Stimulated activated CD4-positive, alpha-beta T cell treated with anti-CD3 and anti-CD28 coated beads, Interleukin-2, amount 100 ng/mL, for 4 hours (primary cell): Measurements from ENCODE around the gene PSTPIP2.
"Not testable (repeated sequence)": the region's sequence is repeated elsewhere in the genome, so short reads cannot be mapped to it uniquely, and the experiment has no call there.

Experiments used
- DNase-seq: peaks from one replicate; pipeline ENCODE4 v3.0.0-alpha.2; 2020; ENCODE audit warnings: low read depth

The PSTPIP2 gene

DNA sequence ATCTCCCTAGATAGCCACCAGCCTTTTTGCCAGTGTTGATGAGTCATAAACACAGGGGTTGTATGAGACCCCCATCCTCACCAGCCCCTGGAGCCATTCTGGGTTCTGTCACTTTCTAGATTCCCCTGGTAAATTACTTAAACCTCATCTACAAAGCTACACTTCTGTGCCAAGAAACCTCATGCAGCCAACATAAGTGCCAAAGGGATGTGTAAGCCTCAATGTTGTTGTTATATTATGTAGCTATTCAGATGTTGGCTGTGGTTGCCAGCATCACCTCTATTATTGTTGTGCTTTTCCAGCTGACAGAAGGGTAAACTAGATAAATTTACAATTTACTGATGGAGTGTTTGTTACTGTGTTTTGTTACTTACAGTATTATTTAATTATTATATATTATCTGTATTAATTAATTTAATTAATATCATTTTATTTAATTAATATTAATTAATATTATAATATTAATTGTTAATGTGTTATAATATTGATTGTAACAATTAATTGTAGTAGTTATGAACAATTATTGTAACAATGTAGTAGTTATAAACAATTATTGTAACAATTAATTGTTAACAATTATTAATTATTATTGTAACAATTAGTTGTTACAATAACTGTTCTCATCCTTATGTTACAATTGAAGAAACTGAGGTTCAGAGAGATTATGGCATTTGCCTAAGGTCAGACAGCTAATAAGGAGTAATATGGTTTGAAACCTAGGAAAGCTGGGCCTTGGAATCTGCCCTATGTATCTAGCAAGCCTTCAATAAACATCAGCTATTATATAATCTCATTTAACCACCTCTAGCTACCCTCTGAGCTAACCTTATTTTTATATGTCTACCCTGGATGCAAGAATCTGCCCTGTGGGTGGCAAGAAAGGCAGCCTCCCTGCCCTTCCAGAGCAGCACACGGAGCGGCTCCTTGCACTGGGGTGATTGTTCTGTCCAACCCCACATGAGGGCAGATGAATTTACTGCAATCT lies 36.1 kb downstream of the PSTPIP2 start:
- no peak for DNase-seq

DNA sequence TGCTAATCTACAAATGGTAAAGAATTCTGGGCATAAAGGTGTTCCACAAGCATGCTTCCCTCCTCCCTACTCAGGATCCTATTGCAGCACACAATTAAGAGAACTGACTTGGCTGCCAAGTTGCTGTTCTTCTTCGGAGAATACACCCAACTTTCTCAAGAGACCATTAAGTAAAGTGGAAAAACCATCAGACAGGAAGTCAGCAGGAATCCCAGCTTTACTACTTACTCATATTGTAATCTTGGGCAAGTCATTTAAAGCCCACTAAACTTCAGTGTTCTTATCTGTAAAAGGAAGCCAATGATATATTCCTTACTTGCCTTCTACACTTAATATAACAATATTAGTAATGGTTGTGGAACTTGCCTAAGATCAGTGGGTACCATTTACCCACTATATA lies 37.8 kb downstream of the PSTPIP2 start:
- DNase-seq: no peak

DNA sequence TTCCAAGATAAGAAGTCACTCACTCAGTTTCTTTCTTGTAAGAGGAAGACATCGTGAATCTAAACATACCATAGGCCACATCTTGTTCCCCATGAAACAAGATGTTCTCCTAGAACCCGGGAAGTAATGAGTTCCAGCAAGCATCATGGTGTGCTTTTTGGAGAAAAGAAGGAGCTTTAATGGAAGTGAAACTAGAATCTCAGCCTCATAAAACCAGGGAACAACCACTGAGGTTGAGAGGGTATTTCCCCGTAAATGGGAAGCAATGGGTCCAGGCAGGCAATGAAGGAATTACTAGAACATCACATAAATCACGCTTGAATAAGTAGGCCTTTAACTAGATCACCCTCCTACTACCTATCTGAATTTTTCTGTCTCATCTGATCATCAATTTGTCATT lies 40.3 kb downstream of the PSTPIP2 start:
- DNase-seq: no peak

DNA sequence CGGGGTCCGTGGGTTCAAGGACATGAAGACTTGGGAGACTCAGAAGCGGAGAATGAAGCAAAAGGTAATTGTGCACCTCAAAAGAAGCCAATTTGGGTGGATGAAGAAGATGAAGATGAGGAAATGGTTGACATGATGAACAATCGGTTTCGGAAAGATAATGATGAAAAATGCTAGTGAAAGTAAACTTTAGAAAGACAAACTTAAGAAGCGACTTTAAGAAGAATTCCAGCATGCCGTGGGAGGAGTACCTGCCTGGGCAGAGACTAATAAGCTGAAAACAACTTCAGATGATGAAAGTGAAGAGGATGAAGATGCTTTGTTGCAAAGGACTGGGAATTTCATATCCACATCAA lies 43.5 kb downstream of the PSTPIP2 start:
- DNase-seq: no peak

DNA sequence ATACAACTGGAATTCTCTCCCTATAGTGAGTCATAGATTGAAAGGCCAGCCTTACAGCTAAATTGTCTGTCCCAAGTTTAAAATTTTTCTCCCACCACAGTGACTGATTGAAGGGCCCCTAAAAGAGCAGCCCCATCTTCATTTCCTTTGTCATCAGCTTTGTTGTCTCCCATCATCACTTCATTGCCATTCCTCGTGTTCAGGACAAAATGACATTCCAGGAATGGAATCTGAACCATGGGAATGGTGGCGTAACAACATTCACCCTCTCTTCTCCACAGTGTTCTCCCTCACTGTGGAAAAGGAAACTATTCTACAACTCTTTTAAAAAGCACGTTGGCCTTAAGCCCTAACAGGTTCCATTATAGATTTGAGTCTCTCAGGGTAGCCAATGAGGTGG lies 52.1 kb downstream of the PSTPIP2 start:
- no peak for DNase-seq

DNA sequence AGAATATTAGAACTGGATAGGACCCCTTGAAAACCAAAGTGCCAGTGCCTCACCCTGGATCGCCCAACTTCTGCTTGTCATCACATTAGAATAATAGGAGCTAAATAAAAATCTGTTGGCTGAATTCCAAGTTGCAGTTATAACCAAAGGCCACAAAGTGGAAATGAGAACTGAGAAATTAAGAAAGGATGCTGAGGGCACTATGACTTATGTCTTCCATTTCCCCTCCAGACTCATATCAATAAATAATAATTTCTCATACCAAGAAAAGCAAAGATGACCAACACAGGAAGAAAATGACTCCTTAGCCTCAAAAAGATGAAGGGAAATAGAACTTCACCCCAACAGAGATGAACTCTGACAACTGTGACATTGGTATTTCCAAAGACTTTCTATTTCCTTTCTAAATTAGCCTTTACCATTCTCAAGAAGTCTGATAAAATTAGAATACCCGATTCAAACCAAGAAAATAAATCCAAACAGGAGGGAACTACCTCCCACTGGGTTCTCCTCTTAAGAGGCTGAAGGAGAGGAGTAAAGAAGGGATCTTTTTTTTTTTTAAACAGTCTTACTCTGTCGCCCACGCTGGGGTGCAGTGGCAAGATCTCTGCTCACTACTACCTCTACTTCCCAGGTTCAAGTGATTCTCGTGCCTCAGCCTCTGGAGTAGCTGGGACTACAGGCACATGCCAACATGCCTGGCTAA lies 58.4 kb downstream of the PSTPIP2 start:
- DNase-seq: no peak

DNA sequence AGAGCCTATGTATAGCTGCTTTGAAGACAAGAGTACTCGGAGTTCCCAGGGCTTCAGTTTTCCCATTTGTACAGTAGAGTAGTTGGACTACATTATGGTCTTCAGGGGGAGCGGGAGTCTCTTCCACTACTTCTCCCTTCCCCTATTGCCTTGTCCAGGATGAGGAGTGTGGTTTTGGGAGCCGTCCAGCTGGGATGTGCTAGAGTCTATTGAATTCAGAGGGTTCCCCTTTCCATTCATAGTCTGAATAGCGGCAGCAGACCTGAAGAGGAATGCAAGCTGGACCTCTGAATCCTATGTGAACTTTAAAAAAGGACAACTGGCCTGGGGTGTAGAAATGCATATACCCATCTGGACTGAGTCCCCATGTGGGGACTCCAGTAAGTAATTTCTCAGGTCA lies 61.4 kb downstream of the PSTPIP2 start:
- no peak for DNase-seq

DNA sequence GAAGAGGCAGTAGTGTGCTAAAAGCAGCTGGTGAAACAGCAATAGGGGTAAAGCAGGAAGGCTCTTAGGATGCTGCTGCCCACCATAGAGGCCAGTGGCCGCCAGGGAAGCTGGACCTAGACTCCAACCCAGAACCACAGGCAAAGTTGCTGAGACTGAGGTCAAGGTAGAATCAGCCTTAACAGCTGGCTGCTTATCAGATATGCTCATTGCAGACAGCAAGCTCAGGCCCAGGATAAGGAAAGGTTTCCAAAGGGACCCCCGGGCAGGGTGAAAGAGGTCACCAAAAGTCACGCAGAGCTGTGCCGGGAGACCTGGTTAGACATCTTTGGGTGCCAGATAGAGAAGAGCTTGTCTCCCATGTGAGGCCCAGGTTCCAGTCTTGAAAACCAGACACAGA lies 62.0 kb downstream of the PSTPIP2 start:
- no peak for DNase-seq

DNA sequence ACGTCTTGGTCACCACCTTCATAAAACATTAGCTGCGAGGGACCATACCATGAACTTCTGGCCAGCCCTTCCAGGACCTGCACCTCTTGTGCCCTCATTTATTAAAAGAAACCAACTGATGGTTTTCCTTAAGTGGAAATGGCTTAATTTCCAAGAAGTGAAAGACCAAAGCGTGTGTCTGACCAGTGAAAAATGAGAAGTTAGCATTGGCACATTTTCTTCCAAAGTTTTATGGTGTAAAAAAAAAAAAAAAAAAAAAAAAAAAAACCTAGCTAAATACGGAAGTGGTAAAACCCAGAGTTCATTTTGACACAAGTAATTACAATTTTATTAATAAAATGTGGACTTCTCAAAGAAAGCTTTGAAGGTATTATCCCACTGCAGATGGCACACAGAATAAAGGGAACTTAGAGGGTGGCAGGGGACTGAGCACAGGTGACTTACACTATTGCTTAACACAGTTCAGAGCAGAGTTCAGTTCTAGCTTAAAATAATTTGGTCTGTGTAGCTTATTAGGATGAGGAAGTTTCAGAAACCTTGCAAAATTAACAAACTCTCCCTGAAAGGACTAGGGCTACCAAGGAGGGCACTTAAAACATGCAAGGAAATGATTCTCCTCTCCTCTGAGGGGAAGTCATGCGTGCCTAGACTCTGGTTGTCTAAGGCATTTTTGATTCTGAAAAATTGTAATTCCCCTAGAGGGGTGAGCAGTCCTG lies 62.8 kb downstream of the PSTPIP2 start:
- no peak for DNase-seq

DNA sequence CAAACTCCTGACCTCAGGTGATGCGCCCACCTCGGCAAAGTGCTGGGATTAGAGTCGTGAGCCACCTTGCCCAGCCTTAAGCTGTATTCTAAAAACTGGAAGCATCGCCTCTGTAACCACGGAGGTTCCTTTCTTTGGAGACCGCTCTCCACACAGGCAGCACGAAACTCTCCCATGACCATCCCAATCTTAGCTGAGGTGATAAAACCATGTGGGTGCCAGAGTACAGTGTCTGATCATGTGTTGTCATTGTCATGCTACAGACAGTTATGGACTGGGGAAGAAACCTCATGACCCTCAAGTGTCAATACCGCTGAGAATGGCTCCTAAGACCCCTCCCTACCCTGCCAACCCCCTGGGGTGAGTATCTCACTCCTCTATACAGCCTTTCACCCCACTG lies 63.5 kb downstream of the PSTPIP2 start:
- DNase-seq: no peak

DNA sequence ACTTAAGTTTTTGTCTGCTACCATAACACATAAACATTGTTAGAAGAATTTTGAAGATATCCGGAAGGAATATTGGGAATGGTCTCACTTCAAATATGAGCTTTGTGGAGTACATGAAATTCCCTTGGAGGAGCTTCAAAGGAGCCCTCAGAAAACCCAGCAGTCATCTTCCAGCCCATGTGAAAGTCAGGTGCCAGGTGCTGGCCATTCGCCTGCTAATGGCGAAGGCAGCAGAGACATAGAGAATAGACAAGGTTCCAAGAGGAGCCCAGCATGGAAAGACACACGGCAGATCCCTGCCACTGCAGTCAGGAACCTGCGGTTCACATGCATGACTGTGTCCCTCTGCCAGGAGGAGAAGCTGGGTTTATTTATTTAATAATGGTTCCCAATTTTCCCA lies 64.9 kb downstream of the PSTPIP2 start:
- no peak for DNase-seq

DNA sequence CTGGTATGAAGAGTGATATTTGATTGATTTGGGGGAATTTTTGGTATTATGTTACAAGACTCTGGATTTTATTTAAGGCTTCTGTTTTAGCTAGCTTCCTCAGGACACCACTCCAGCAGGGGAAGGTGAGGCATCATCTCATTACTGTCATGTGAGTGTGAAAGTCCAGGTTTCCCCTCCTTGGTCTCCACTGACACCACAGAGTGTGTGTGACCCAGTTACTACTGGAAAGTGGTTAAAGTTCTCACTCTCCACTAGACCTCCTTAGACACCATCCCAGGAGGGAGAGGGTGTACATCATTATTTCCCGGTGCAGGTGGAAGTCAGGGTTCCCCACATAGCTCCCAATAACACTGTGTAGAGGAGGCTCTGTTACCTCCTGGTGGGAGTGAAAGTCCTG lies 69.1 kb downstream of the PSTPIP2 start:
- DNase-seq: no peak

DNA sequence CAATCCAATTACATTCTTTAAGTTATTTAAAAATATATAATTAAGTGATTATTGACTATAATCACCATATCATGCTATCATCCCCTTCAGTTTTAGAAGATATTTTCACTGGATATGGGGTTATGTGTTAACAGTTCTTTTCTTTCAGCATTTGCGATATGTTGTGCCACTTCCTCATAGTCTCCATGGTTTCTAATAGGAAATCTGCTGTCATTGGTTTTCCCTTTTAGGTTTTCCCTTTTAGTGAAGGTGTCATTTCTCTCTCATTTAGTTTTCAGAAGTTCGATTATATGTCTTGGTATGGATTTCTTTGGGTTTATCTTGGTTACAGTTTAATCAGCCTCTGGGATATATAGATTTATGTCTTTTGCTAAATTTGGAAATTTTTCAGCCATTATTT lies 70.2 kb downstream of the PSTPIP2 start:
- DNase-seq: no peak

DNA sequence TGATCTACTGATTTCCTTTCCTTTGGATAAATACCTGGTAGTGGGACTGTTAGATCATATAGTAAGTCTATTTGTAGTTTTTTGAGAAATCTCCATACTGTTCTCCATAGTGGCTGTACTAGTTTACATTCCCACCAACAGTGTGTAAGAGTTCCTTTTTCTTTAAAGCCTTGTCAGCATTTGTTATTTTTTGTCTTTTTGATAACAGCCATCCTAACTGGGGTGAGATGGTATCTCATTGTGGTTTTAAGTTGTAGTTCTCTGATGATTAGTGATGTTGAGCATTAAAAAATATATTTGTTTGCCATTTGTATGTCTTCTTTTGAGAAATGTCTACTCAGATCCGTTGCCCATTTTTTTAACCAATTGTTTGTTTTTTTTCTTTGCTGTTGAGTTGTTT lies 71.0 kb downstream of the PSTPIP2 start:
- DNase-seq: no peak

DNA sequence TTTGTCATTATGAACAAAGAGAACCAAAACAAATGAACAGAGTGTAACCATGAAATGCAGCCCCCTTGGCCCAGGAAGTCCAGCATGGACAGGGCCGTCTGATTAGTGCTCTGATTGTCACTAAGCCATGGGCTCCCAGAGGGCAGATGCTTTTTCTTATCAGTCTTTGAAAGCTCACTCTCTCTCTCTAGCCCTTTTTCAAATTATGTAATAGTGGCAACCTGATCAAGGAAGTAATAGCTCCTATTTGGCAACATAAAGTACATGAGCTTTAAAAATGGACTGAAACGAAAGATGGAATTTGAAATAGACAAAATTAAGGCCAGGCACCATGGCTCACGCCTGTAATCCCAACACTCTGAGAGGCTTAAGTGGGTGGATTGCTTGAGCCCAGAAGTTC lies 72.5 kb downstream of the PSTPIP2 start:
- DNase-seq: no peak

DNA sequence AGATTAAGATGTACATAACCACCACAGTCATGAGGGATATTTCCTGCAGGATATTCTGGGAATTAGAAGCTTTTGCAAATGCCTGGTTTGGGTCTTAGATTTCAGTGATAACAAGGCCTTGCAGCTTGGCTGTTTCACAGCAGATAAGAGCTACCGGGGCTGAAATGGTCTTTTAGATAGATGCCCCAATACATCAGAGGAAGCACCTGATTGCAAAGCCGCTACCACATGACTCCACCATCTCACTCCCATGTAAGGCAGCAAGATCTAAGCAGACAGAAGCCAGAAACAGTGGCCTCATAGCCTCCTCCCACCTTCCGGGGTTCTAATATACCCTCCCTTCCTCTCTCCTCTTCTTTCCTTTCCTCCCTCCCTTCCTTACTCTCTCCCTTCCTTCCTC lies 73.8 kb downstream of the PSTPIP2 start:
- no peak for DNase-seq

DNA sequence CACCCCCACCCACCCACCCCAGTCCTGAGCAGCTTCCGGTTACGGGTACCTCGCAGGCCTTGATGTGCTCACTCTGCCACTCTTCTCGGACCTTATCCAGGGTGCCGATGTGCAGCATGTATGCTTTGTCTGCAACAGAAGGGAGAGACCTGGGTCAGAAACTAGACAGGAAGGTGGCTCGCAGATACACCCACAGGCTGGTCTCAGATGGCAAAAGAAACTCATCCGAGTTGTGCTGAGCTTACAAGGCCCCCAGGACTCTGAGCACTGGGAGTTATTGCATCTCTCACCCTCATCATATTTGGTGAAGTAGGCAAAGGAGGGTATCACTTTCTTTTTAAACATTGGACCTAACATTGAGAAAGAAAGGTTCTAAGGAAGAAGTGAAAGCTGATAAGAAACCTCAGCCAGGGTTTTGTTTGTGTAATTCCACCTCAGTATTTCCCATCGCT lies 74.3 kb downstream of the PSTPIP2 start:
- DNase-seq: no peak

DNA sequence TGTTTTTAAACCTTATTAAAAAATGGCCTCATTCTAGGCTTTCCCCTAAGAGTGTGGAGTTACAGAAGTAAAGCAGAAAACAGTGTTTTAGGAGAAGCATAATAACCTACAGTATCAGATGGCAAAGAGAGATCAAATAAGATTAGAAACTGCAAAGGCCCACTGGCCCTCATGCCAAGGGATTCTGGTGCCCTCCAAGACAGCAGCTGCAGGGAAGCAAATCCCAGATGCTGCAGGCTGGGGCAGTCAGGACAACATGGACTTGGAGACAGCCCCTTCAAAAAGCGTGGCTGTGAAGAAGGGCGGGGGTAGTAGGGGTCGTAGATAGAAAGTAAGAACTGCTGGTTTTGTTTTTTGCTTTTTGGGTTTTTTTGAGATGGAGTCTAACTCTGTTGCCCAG lies 76.6 kb downstream of the PSTPIP2 start:
- DNase-seq: no peak

DNA sequence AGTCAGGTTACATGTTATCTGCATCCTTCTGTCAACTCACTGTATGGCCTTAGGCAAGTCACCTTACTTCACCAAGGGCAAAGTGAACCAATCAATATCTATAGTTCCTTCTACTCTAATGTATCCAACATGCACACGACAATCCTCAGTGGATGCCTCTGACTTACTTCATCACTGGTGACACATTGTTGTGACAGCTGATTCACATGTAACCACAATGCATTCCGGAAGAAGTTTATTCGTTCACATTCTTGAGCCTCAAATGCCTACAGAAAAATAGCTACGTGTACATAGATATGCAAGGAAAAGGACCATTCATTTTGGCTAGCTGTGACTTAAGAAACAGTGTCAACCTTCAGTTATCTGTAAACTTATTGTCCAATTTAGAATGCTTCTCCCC lies 78.6 kb downstream of the PSTPIP2 start:
- no peak for DNase-seq

DNA sequence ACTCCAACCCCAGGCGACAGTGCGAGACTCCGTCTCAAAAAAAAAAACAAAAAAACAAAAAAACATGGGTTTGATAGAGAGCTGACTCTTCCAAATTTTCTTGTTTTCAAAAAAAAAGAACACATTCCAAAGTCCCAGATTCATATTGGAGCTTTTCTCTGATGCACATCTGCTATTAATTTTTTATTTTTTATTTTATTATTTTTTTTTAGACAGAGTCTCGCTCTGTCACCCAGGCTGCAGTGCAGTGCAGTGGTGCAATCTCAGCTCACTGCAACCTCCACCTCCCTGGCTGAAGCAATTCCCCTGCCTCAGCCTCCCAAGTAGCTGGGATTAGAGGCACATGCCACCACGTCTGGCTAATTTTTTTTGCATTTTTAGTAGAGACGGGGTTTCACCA lies 79.5 kb downstream of the PSTPIP2 start:
- DNase-seq: not testable (repeated sequence)

DNA sequence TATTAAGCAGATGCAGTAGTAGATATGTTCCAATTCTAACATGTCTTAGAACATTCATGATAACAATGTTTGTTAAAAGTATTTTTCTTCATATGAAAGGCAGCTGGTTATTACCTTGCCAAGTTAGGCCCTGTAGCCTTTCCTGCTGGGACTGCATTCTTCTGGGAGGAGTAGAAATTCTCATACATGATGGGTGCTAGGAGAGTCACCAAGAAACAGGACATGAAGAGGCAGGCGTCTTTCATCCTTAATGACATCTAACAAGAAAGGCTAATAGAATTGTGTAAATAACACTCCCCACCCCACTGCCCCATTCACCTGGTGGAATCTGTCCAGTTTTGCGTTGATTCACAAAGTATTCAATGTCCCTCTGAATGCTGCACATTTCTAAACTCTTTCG lies 80.3 kb downstream of the PSTPIP2 start:
- DNase-seq: no peak

DNA sequence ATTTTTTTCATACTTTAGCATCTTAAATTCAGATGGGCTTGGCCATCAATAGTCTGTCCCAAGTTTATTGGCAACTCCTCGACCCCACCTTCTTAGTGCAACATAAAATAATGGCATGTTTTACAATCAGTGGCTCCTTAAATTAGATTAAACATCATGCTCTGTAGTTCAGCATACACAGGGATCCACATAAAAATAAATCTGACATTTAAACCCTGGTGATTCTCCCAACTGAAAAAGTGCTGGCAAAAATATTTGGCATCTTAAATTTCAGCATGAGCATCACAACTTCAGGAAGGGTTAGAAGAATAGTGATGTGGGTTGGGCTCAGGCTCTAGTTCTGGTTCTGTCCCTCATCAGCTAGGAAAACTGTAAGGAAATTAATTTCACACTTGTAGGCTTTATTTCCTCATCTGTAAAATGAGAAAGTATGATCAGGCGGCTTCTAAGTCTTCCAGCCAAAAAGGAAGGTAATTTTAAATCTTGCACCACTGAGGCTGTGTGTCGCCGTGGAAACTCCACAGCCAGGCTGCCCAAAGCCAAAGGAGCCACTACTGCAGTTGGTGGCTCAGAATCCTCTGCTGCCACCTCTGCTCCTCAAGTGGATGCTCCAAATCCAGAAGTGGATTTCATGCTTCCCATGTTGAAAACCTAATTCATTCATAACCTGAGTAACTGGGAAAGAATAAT lies 87.4 kb downstream of the PSTPIP2 start:
- no peak for DNase-seq
